Measurements from ENCODE around the gene CEP112. TPM values are rescaled to one million over a fixed set of nuclear protein-coding genes. Genes with fewer than 3 reads are reported as not detected.

The CEP112 gene
- total RNA-seq, 1 donor from 2014 or later, result 9.7 TPM

DNA sequence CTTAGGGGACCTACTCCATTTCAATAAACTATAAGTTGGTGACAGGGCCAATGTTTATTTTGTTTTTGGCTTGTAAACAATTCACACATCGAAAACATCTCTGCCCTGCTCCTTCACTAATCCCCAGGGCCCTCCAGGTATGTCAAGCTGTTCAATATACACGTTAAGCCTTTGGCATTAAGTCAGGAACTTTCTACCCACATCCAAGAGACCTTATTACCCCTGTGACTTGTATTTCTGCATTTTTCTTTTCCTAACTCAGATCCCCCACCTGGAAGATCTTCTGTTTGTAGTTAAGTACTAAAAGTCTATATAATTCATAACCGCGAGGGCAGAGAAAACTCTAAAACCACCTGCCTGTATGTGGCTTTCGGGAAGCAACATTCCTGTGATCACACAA, 523.7 kb downstream of the CEP112 start:
- no peaks in the 10 kb centered on the region for H3K79me2 ChIP-seq (ENCODE audit: low read depth)
- no peak overlapping the region for H3K27ac ChIP-seq
- H3K9me3 ChIP-seq (ENCODE audit: low read depth), result no peaks in the 10 kb centered on the region
- Mint-ChIP-seq H3K4me3 (no peak overlapping the region), H3K9me3 (no peaks in the 10 kb centered on the region), H3K27ac (no peak overlapping the region), H3K27me3 (ENCODE audit: insufficient read depth, low read depth) (peaks cover 7% of the 10 kb centered on the region), H3K36me3 (peaks cover 26% of the 10 kb centered on the region), H3K4me1 (peaks cover 40% of the 10 kb centered on the region)
- no peak overlapping the region for H3K4me2 ChIP-seq
- peaks cover 34% of the 10 kb centered on the region for H3K4me1 ChIP-seq
- H3K4me3 ChIP-seq, result no peak overlapping the region
- H2AFZ ChIP-seq (replicated peaks), result no peak overlapping the region
- peaks cover 15% of the 10 kb centered on the region for H3F3A ChIP-seq (ENCODE audit: low read depth)
- DNase-seq (ENCODE audit: low spot score), result no peak
- no peaks in the 10 kb centered on the region for H3K36me3 ChIP-seq
- no peaks in the 10 kb centered on the region for H4K20me1 ChIP-seq (ENCODE audit: low read depth)
- TF ChIP-seq EZH2phosphoT487 (IDR thresholded peaks at IDR 0.05) (no peak), EZH2 (IDR thresholded peaks at IDR 0.05) (no peak)
- TF ChIP-seq, protein P1, sequence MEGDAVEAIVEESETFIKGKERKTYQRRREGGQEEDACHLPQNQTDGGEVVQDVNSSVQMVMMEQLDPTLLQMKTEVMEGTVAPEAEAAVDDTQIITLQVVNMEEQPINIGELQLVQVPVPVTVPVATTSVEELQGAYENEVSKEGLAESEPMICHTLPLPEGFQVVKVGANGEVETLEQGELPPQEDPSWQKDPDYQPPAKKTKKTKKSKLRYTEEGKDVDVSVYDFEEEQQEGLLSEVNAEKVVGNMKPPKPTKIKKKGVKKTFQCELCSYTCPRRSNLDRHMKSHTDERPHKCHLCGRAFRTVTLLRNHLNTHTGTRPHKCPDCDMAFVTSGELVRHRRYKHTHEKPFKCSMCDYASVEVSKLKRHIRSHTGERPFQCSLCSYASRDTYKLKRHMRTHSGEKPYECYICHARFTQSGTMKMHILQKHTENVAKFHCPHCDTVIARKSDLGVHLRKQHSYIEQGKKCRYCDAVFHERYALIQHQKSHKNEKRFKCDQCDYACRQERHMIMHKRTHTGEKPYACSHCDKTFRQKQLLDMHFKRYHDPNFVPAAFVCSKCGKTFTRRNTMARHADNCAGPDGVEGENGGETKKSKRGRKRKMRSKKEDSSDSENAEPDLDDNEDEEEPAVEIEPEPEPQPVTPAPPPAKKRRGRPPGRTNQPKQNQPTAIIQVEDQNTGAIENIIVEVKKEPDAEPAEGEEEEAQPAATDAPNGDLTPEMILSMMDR (IDR thresholded peaks at IDR 0.05), result no peak
- no peaks in the 10 kb centered on the region for H3K27me3 ChIP-seq
- H3K9ac ChIP-seq, result no peak overlapping the region

- H3K4me3 Mint-ChIP-seq, result no peak overlapping the region
- H3K9ac ChIP-seq, result no peak overlapping the region
- peaks cover 34% of the 10 kb centered on the region for H3K4me1 ChIP-seq
- no peaks in the 10 kb centered on the region for H3K9me3 Mint-ChIP-seq
- no peak overlapping the region for H3K4me3 ChIP-seq
- H3K27me3 Mint-ChIP-seq (ENCODE audit: insufficient read depth, low read depth), result peaks cover 5% of the 10 kb centered on the region
- no peak overlapping the region for H2AFZ ChIP-seq (replicated peaks)
- H3K9me3 ChIP-seq (ENCODE audit: low read depth), result no peaks in the 10 kb centered on the region
- H3K4me1 Mint-ChIP-seq, result peaks cover 42% of the 10 kb centered on the region
- no peaks in the 10 kb centered on the region for H3K79me2 ChIP-seq (ENCODE audit: low read depth)
- H4K20me1 ChIP-seq (ENCODE audit: low read depth), result no peaks in the 10 kb centered on the region
- peak overlapping the region; percentile 60 for H3K4me2 ChIP-seq
- H3K27ac ChIP-seq, result no peak overlapping the region
- peaks cover 25% of the 10 kb centered on the region for H3K36me3 Mint-ChIP-seq
- TF ChIP-seq, protein P1 (IDR thresholded peaks at IDR 0.05), result no peak
- H3F3A ChIP-seq (ENCODE audit: low read depth), result peaks cover 15% of the 10 kb centered on the region
- no peaks in the 10 kb centered on the region for H3K36me3 ChIP-seq
- H3K27ac Mint-ChIP-seq, result no peak overlapping the region
- no peak for DNase-seq (ENCODE audit: low spot score)
- no peaks in the 10 kb centered on the region for H3K27me3 ChIP-seq
Observed at GRCh38 chr17:65667656-65668055, 524.3 kb downstream of the CEP112 start.

DNA sequence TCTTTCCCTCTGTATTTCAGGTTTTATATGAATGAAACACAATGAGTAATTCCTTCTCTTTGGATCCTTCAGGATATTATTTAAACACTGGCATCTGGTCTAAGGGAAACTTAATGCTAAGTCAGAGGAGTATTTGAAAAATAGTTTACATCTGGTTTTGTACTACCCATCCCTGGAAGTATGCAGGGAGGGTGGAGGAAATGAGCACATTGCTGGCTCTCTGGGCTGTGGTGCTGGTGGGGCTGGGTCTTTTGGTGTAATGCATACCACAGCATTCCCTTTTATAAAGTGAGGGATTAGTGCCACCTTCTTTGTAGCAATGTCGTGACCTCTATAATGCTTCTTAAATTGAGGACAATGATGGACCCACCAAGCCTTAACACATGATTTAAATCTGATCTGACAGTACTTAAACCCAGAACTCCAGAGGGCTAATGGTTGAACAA, 525.0 kb downstream of the CEP112 start:
- peak; percentile 87 for DNase-seq (ENCODE audit: low spot score)
- no peak overlapping the region for H3K4me3 ChIP-seq
- Mint-ChIP-seq H3K4me1 (peaks cover 42% of the 10 kb centered on the region), H3K27ac (peak overlapping the region; percentile 30), H3K9me3 (no peaks in the 10 kb centered on the region), H3K4me3 (peak overlapping the region; percentile 58), H3K36me3 (peaks cover 25% of the 10 kb centered on the region), H3K27me3 (ENCODE audit: insufficient read depth, low read depth) (peaks cover 5% of the 10 kb centered on the region)
- peak overlapping the region; percentile 64 for H3K4me2 ChIP-seq
- peaks cover 34% of the 10 kb centered on the region for H3K4me1 ChIP-seq
- no peak overlapping the region for H3K9ac ChIP-seq
- TF ChIP-seq, protein P1 (IDR thresholded peaks at IDR 0.05), result no peak
- TF ChIP-seq EZH2phosphoT487 (IDR thresholded peaks at IDR 0.05), result peak; percentile 99
- TF ChIP-seq EZH2 (IDR thresholded peaks at IDR 0.05), result no peak
- H3F3A ChIP-seq (ENCODE audit: low read depth), result peaks cover 15% of the 10 kb centered on the region
- no peak overlapping the region for H2AFZ ChIP-seq (replicated peaks)
- H3K27ac ChIP-seq, result no peak overlapping the region
- H3K27me3 ChIP-seq, result no peaks in the 10 kb centered on the region
- H3K9me3 ChIP-seq (ENCODE audit: low read depth), result no peaks in the 10 kb centered on the region
- H4K20me1 ChIP-seq (ENCODE audit: low read depth), result no peaks in the 10 kb centered on the region
- H3K36me3 ChIP-seq, result no peaks in the 10 kb centered on the region
- H3K79me2 ChIP-seq (ENCODE audit: low read depth), result no peaks in the 10 kb centered on the region

All from neural progenitor cell (in vitro differentiated cells).